ENCODE measurements around the gene RHBDL1. TPM values are rescaled to one million over a fixed set of nuclear protein-coding genes. Genes with fewer than 3 reads are reported as not detected.

The RHBDL1 gene
- total RNA-seq, 4 donors from 2014 or later: 1.2 to 8.9 (median 3.9) TPM

GRCh38 chr16:675884-676564 lies 553 bp downstream of the RHBDL1 start:
- no peak for DNase-seq (ENCODE audit: low spot score in 2 of 2)
- Histone ChIP-seq H3K9me3 (no peaks in the 10 kb centered on the region), H3K4me1 (peaks cover 58% of the 10 kb centered on the region), H3K36me3 (peaks cover 29% of the 10 kb centered on the region), H3K27me3 (peaks cover 4% of the 10 kb centered on the region), H3K27ac (no peak overlapping the region), H3K4me3 (peak overlapping the region; percentile 38)
- WGBS: 7% methylated on average over 14 of the region's 25 CpGs
- TF ChIP-seq POLR2AphosphoS5 (IDR thresholded peaks at IDR 0.05): no peak
- TF ChIP-seq POLR2A (IDR thresholded peaks at IDR 0.05): no peak
- no peak for TF ChIP-seq CTCF (IDR thresholded peaks at IDR 0.05)
- no peak for TF ChIP-seq EP300 (IDR thresholded peaks at IDR 0.05)

- Histone ChIP-seq H3K36me3 (peaks cover 24% of the 10 kb centered on the region), H3K4me3 (no peak overlapping the region), H3K27ac (no peak overlapping the region), H3K9me3 (no peaks in the 10 kb centered on the region), H3K27me3 (peaks cover 4% of the 10 kb centered on the region), H3K4me1 (peaks cover 63% of the 10 kb centered on the region)
- TF ChIP-seq EP300 (IDR thresholded peaks at IDR 0.05) (no peak), POLR2AphosphoS5 (IDR thresholded peaks at IDR 0.05) (no peak), POLR2A (IDR thresholded peaks at IDR 0.05) (no peak), CTCF (IDR thresholded peaks at IDR 0.05) (no peak)
- WGBS: 79% methylated on average over 9 of the region's 21 CpGs
- DNase-seq (ENCODE audit: low spot score in 2 of 2): no peak
Measured at GRCh38 chr16:676565-676902, 1.1 kb downstream of the RHBDL1 start.

- H3K4me3 ChIP-seq: no peak overlapping the region
- H3K27ac ChIP-seq: no peak overlapping the region
Measured at GRCh38 chr16:676913-677312, 1.4 kb downstream of the RHBDL1 start.

GRCh38 chr16:677316-678190 lies 2.1 kb downstream of the RHBDL1 start:
- H3K4me1 ChIP-seq: peaks cover 72% of the 10 kb centered on the region
- H3K36me3 ChIP-seq: peaks cover 24% of the 10 kb centered on the region
- no peaks in the 10 kb centered on the region for H3K9me3 ChIP-seq
- 77% methylated on average over 8 of the region's 57 CpGs for WGBS
- H3K4me3 ChIP-seq: peak overlapping the region; percentile 5
- no peak for DNase-seq (ENCODE audit: low spot score in 2 of 2)
- peaks cover 4% of the 10 kb centered on the region for H3K27me3 ChIP-seq
- no peak for TF ChIP-seq POLR2A (IDR thresholded peaks at IDR 0.05)
- no peak for TF ChIP-seq POLR2AphosphoS5 (IDR thresholded peaks at IDR 0.05)
- TF ChIP-seq EP300 (IDR thresholded peaks at IDR 0.05): no peak
- TF ChIP-seq CTCF (IDR thresholded peaks at IDR 0.05): no peak
- no peak overlapping the region for H3K27ac ChIP-seq

More at GRCh38 chr16:676913-677312, 1.4 kb downstream of the RHBDL1 start:
- WGBS: no CpG with 5 or more reads among the region's 23 CpGs
- no peak for DNase-seq (ENCODE audit: low spot score in 2 of 2)
- Histone ChIP-seq H3K4me1 (peaks cover 67% of the 10 kb centered on the region), H3K27me3 (peaks cover 4% of the 10 kb centered on the region), H3K9me3 (no peaks in the 10 kb centered on the region), H3K36me3 (peaks cover 24% of the 10 kb centered on the region)
- peak in 2 of 3 donors; percentile 15 to 61 for TF ChIP-seq POLR2AphosphoS5 (IDR thresholded peaks at IDR 0.05)
- no peak for TF ChIP-seq EP300 (IDR thresholded peaks at IDR 0.05)
- TF ChIP-seq CTCF (IDR thresholded peaks at IDR 0.05): no peak

GRCh38 chr16:678209-678857 lies 2.9 kb downstream of the RHBDL1 start:
- DNase-seq (ENCODE audit: low spot score in 2 of 2): no peak
- Histone ChIP-seq H3K27ac (no peak overlapping the region), H3K36me3 (peaks cover 22% of the 10 kb centered on the region), H3K4me1 (peaks cover 80% of the 10 kb centered on the region), H3K27me3 (peaks cover 4% of the 10 kb centered on the region), H3K4me3 (no peak overlapping the region), H3K9me3 (no peaks in the 10 kb centered on the region)
- 74% methylated on average over 14 of the region's 21 CpGs for whole genome bisulfite sequencing
- TF ChIP-seq CTCF (IDR thresholded peaks at IDR 0.05) (no peak), EP300 (IDR thresholded peaks at IDR 0.05) (no peak), POLR2A (IDR thresholded peaks at IDR 0.05) (no peak), POLR2AphosphoS5 (IDR thresholded peaks at IDR 0.05) (no peak)
